HS-5 (cell line): Measurements from ENCODE around the gene ALDH1A1.

Source experiments
- DNase-seq: peaks from one replicate; pipeline ENCODE4 v3.0.0-alpha.2; 2012; ENCODE audit warnings: low read depth

Gene ALDH1A1

GRCh38 chr9:72979405-72980100, 26.7 kb upstream of the ALDH1A1 start:
- no peak for DNase-seq

- no peak for DNase-seq
These were observed 25.9 kb upstream of the ALDH1A1 start for GRCh38 chr9:72978744-72979143.

GRCh38 chr9:72977670-72978069, 24.8 kb upstream of the ALDH1A1 start:
- DNase-seq: no peak

GRCh38 chr9:72974501-72974900, 21.6 kb upstream of the ALDH1A1 start:
- no peak for DNase-seq

GRCh38 chr9:72972636-72973035, 19.8 kb upstream of the ALDH1A1 start:
- DNase-seq: no peak

GRCh38 chr9:72971411-72971810, 18.6 kb upstream of the ALDH1A1 start:
- no peak for DNase-seq

GRCh38 chr9:72960446-72960845, 7.6 kb upstream of the ALDH1A1 start:
- DNase-seq: no peak

- no peak for DNase-seq
These were observed 5.8 kb upstream of the ALDH1A1 start for GRCh38 chr9:72958485-72959281.

GRCh38 chr9:72955571-72955970, 2.7 kb upstream of the ALDH1A1 start:
- DNase-seq: no peak

- DNase-seq: no peak
These were observed 2.2 kb upstream of the ALDH1A1 start for GRCh38 chr9:72955126-72955455.

- no peak for DNase-seq
These were observed 1.7 kb upstream of the ALDH1A1 start for GRCh38 chr9:72954431-72955125.

- DNase-seq: no peak
These were observed 517 bp downstream of the ALDH1A1 start for GRCh38 chr9:72952381-72952690.

GRCh38 chr9:72951520-72952380, 1.1 kb downstream of the ALDH1A1 start:
- no peak for DNase-seq

- no peak for DNase-seq
These were observed 1.9 kb downstream of the ALDH1A1 start for GRCh38 chr9:72950875-72951442.

- DNase-seq: no peak
These were observed 2.9 kb downstream of the ALDH1A1 start for GRCh38 chr9:72949918-72950325.

GRCh38 chr9:72949244-72949582, 3.6 kb downstream of the ALDH1A1 start:
- DNase-seq: no peak

- no peak for DNase-seq
These were observed 4.1 kb downstream of the ALDH1A1 start for GRCh38 chr9:72948575-72949243.

- DNase-seq: no peak
These were observed 4.8 kb downstream of the ALDH1A1 start for GRCh38 chr9:72947984-72948465.

- no peak for DNase-seq
These were observed 6.0 kb downstream of the ALDH1A1 start for GRCh38 chr9:72946821-72947220.

GRCh38 chr9:72946318-72946717, 6.5 kb downstream of the ALDH1A1 start:
- no peak for DNase-seq

GRCh38 chr9:72945391-72945790, 7.5 kb downstream of the ALDH1A1 start:
- DNase-seq: no peak
